Activated CD4-positive, alpha-beta T cell treated with anti-CD3 and anti-CD28 coated beads, Interleukin-10, Interleukin-2, amounts not matched to agents 100 ng/mL and 50 ng/mL, durations not matched to agents 16 hours and 8 hours (primary cell): ENCODE measurements around the gene DEPDC5.

Experiments used
- DNase-seq: peaks from one replicate; pipeline ENCODE4 v3.0.0-alpha.2; 2020

Gene DEPDC5

GRCh38 chr22:31818481-31819392, 64.9 kb downstream of the DEPDC5 start:
- DNase-seq = peak; percentile 74

- DNase-seq = no peak
Measured at GRCh38 chr22:31820655-31821054, 66.8 kb downstream of the DEPDC5 start.

- DNase-seq = no peak
Measured at GRCh38 chr22:31821572-31821971, 67.8 kb downstream of the DEPDC5 start.

- DNase-seq = no peak
Measured at GRCh38 chr22:31822523-31822922, 68.7 kb downstream of the DEPDC5 start.

- DNase-seq = no peak
Measured at GRCh38 chr22:31825513-31825912, 71.7 kb downstream of the DEPDC5 start.

GRCh38 chr22:31826443-31826842, 72.6 kb downstream of the DEPDC5 start:
- no peak for DNase-seq

GRCh38 chr22:31828739-31829138, 74.9 kb downstream of the DEPDC5 start:
- no peak for DNase-seq

- DNase-seq = peak; percentile 86
Measured at GRCh38 chr22:31829505-31829904, 75.7 kb downstream of the DEPDC5 start.

GRCh38 chr22:31830721-31831070, 76.9 kb downstream of the DEPDC5 start:
- peak; percentile 28 for DNase-seq

GRCh38 chr22:31833930-31834329, 80.1 kb downstream of the DEPDC5 start:
- no peak for DNase-seq

GRCh38 chr22:31836010-31836409, 82.2 kb downstream of the DEPDC5 start:
- no peak for DNase-seq

- no peak for DNase-seq
Measured at GRCh38 chr22:31838917-31839316, 85.1 kb downstream of the DEPDC5 start.

GRCh38 chr22:31839986-31840385, 86.2 kb downstream of the DEPDC5 start:
- DNase-seq = no peak

GRCh38 chr22:31840585-31840984, 86.8 kb downstream of the DEPDC5 start:
- DNase-seq = no peak

- DNase-seq = no peak
Measured at GRCh38 chr22:31841078-31841827, 87.4 kb downstream of the DEPDC5 start.

GRCh38 chr22:31843526-31843925, 89.7 kb downstream of the DEPDC5 start:
- DNase-seq = no peak

GRCh38 chr22:31844941-31845340, 91.1 kb downstream of the DEPDC5 start:
- no peak for DNase-seq

- DNase-seq = peak; percentile 10
Measured at GRCh38 chr22:31846161-31847115, 92.6 kb downstream of the DEPDC5 start.

- no peak for DNase-seq
Measured at GRCh38 chr22:31848411-31848810, 94.6 kb downstream of the DEPDC5 start.

- DNase-seq = no peak
Measured at GRCh38 chr22:31850135-31850534, 96.3 kb downstream of the DEPDC5 start.

- no peak for DNase-seq
Measured at GRCh38 chr22:31852691-31853421, 99.0 kb downstream of the DEPDC5 start.
